IPS-NIHi7 (cell line): ENCODE measurements around the gene RAI14.
A peak's percentile ranks its signal among the peaks of the same experiment; 100 is the strongest.

Experiments
- DNase-seq: peaks from one replicate; pipeline ENCODE4 v3.0.0; 2012; ENCODE audit warnings: mixed read lengths; ENCODE audit errors: extremely low spot score

The RAI14 gene

DNA sequence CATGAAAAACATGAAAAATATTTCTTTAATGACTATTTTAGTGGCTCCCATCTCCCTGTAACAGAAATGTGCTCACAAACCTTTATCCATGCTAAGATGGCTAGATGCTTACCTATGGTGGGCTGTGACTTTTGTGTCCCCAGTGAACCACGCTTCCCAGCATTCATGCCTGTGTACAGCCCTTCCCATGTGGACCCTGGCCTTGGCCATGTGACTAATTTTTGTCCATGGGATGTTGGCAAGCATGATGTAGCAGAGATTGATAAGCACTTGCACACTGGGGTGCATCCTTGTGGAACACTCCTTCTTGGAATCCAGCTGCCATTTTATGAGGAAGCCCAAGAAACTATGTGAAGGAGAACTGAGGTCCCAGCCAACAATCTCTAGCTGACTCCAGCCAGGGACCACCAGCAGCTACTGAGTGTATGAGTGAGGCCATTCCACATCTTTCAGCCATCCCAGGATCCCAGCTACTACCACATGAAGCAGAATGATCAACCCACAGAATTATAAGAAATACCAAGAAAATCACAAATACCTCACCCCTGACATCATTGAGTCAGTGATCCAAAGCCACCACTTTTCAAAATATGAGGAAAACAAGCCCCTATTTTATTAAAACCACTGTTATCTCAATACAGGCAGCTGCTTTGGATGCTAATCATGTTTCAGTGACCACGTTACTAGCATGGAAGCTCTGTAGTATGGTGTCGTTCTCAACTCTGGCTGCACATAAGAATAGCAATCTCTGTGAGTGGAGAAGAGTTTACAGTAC is 16.1 kb upstream of the RAI14 start:
- DNase-seq: no peak

DNA sequence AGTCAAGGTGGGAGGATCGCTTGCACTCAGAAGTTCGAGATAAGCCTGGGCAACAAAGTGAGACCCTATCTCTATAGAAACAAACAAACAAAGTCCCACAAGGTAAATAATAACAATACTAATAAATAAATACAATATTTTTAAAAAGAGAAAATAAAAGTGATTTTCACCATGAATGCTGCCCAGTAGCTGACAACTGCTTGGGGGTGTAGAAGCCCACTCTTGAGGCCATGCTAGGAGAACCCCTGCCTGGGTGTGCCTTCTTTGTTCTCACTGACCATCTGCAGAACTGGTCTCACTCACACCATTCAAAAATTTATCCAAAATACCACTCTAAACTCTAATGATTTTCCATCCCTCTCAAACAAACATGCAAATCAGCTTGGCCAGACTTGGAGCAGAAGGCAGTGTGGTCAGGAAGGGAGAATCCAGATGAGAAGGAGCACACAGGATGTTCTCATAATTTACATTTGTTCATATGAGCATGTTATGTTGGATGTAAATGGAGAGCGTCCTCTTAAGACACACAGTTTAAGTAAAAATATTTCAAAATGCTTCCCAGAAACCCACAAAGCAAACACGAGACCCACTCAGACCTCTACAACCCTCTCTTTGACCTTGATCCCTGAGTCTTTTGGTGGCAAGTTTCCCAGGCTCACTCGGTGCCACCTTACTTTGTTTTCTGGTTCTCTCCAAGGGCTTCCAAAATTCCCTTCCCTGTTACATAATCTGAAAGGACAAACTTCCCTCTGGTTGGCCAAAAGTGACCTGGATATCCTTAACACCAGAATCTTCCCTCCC is 7.9 kb upstream of the RAI14 start:
- no peak for DNase-seq

DNA sequence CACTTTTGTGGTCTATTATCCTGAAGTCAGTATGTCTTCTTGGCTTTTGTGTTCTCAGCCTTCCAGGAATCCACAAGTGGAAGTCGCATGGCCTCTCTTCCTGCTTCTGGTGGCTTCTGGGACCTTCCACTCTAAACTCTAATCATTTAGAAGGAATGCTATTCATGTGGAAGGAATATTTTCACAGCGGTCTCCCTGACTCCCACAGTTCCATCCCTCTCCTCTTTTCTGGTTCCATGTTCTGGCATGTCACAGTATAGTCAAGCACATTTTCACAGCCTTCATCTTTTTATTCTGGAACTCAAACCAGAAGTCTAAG is 7.3 kb upstream of the RAI14 start:
- no peak for DNase-seq

- no peak for DNase-seq
Measured at GRCh38 chr5:34651791-34652190, 4.3 kb upstream of the RAI14 start.

DNA sequence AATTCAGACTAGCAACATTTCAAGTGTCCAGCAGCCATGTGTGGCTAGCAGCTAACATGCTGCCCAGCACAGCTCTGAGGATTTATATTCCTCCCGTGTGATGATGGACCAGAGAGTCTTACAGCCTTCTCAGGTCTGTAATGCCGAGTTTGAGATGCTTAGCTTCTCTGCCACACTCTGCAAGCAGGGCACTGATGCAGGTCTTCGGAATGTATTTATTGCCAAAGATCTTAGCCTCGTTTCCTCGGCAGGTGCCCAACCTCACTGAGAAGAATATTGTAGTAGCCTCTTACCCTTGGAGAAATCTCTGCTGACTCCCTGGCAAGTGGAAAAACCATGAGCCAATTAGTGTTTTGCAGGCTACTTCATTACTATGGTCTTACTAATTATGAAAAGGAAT is 3.7 kb upstream of the RAI14 start:
- DNase-seq: no peak

DNA sequence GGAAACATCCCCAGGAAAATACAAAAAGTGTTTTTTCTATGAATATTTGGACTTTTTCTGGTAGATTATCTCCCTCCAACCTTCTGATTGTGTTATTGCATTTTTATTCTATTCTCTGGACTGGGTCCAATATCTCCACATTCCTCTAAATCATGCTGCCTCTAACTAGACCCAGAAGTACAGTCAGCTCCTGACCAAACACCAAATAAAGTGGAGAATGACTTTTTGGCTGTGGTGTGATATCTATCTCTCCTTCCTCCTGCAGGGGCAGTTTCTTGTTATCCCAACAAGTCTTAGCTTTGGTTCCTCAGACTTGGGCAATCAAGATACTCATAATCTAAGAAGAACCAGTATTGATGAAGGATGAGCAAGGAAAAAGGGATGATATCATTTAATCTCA is 3.2 kb upstream of the RAI14 start:
- DNase-seq: no peak

DNA sequence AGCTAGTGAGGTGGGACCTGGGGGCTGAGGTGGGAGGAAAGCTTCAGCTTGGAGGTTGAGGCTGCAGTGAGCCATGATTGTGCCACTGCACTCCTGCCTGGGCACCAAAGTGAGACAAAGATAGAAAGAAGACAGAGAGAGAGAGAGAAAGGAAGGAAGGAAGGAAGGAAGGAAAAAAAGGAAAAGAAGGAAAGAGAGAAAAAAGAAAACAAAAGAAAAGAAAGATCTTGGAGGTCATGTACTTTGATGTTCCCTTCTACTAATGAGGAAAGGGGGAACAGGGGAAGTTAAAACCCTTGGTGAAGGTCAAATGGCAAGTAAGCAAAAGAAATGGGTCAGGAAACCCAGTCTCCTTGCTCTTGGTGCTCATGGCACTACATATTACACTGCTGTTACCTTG is 2.4 kb upstream of the RAI14 start:
- no peak for DNase-seq

DNA sequence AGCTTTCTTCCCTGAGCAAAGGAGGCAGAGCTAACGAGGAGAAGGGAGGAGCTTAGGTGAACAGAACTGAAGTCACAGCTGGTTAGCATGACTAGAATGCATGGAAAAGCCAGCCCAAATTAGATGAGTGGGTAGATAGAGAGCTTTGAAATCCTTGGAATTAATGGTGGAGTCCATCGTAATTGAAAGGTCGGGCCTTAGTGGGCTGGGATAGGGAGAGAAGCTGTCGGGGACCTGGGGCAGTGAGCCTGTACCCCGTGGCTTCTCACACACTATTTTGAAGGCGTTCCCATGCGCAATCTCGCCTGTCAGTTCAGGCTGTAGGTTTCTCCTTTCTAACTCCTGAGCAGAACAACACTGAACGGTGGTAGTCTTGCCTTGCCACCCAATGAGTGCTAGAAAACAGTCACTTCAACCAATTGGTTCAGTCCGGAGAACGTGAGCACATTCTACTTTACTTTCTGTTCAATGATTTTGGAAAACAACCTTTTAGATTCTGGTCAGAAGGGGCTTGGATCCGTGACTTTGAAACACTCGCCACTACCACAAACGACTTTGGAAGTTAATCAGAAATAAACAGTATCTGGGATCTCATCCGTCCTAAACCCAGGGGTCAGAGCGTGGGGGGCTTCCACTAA is 655 bp upstream of the RAI14 start:
- DNase-seq: peak; percentile 64

GRCh38 chr5:34656700-34657273 is 659 bp downstream of the RAI14 start:
- peak; percentile 23 for DNase-seq

- DNase-seq: peak; percentile 31
Measured at GRCh38 chr5:34657274-34657921, 1.3 kb downstream of the RAI14 start.

- peak; percentile 29 for DNase-seq
Measured at GRCh38 chr5:34657988-34658387, 1.9 kb downstream of the RAI14 start.

DNA sequence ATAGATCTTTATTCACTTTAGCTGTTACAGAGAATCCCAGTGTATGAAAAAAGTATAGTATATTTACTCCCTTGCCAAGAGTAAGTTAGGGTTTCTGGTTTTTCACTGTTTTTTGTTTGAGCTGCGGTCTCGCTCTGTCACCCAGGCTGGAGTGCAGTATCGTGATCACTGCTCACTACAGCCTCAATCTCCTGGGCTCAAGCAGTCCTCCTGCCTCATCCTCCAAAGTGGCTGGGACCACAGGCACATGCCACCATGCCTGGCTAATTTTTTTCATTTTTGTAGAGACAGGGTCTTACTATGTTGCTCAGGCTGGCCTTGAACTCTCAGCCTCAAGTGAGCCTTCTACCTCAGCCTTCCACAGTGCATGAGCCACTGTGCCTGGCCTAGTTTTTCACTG is 3.0 kb downstream of the RAI14 start:
- DNase-seq: no peak

DNA sequence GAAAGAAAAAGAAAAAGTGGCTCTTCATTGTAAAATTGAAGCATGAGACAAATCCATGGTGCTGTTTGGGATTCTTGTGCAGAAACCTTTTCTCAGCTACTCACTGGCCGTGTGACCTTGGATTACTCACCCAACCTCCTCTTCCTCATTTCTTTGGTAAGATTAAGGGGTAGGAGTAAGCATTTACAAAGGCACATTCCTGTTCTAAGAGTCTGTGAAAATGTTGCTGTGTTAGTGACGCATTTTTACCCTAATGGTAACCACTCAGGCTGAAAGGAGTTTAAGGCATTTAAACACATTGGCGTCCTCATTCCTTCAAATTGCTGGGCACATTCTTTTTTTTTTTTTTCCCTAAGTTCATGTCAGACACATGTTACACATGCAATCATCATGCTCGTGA is 4.3 kb downstream of the RAI14 start:
- DNase-seq: no peak

- no peak for DNase-seq
Measured at GRCh38 chr5:34663771-34664496, 7.8 kb downstream of the RAI14 start.

DNA sequence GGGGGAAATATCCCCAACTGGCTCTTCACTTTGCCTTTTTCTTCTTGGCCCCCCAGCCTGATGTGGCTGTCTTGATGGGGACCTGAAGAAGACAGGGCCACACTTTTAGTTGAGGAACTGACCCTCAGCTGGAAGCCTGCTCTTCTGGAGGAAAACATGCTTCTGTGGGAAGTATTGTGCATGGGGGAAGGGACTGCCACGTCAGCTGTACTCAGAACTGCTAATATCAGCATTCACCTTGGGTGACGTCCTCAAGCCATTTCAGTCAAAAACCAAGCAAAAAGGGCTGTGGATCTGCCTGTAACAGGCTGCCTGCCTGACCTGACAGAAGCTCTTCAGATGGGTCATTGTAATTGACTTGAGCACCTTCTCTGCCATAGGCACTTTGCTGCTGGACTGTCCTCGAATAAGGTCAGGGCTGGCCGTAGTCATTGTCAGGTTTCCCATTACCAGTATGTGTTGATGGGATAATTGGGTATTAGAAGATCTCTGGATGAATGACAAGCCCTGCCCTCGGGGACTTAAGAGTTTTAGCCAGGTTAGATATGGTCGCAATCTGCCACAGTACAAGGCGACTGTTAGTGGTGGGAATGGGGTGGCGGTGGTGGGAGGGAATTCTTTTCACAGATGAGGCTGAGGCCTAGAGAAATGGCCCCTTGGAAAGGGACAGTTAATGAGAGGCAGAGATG is 10.4 kb downstream of the RAI14 start:
- DNase-seq: no peak

DNA sequence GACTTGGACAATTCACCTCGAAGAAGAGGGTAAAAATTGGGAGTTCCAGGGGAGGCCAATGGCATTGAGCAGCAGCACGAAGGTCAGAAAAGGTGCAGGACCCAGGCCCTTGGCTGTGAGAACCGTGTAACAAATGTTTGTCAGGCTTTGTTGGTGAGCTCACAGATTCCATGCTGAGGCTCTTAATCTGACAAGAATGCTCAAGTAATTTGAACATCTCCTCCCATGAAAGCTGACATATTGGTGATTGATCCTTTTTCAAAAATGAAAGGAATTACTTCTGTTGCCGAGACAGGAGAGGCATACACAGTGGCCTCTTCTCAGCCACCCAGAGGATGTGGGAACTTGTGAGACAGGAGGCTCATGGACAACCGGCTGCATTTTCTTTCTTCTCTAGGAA is 11.6 kb downstream of the RAI14 start:
- DNase-seq: no peak

DNA sequence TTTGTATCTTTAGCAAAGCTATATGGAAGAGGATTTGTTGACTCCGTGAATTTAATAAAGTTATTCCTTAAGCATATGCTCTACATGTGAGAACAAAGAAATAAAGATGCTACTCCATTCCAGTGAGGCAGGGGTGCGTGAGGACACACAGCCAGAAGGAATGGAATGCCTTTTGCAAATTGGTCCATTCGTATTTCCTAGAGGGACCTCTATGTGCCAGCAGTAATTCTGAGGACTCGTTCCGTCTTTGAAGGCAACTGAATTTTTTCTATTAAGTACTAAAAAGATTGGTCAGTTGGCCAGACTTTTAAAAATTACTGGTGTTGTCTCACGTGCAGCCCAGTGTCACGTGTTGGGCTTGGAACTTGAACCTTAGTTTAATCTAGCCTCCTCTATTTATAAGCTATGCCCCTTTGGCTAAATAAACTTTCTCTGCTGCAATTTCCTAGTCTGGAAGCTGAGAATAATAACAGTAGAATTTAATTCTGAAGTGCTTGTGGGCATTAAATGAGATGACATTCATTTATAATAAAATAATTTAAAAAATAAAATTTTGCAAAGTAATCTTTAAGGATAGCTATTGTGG is 13.9 kb downstream of the RAI14 start:
- no peak for DNase-seq

DNA sequence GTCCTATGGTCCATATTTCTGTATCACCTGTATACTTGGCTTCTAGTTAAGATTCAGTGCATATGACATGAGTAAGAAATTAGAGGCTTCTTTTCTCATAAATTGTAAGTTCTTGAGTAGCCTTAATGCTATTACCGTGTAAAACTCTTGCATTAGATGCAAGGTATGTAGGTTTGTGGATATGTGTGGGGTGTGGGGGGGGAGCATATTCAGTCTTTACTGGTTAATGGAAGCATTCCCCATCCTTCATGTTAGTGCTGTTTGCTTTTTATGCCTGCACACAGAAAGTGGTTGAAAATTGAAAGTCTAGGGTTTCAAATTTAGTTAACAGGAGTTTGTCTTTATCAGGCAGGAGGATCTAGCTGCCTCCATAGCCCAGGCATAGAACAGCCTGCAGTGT is 16.1 kb downstream of the RAI14 start:
- DNase-seq: no peak

- DNase-seq: no peak
Measured at GRCh38 chr5:34673463-34674125, 17.5 kb downstream of the RAI14 start.

DNA sequence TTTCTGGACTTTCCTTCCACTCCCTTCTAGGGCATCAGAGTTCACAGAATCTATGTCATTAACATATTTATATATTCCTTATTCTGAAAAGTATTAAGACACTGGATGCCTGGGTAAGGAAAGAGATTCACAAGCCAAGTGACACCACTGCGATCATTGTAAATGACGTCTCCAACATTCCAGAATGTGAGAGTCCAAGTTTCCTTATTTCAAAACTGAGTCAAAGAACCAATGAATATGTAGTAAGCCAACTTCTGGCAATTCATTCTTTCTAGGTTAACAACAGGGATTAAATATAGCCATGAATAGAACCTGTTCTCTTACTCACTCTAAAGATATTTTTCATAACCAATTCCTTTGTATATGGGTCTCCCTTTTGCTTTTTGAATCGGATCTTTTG is 18.1 kb downstream of the RAI14 start:
- no peak for DNase-seq
